SK-N-SH (cell line): ENCODE data around the gene RPS6KC1. TPM values are rescaled to one million over a fixed set of nuclear protein-coding genes. Genes with fewer than 3 reads are reported as not detected.

Experiments
- CTCF ChIA-PET: fragments of 300-600, 350-600 bp; formaldehyde crosslinking; extraction: SDS; loops from one replicate; lab custom pipeline; 2021; lab: Yijun Ruan, JAX
- POLR2A ChIA-PET: fragments of 350-600 bp; sonication (Branson Sonifier 250); formaldehyde crosslinking; extraction: SDS; loops from one replicate; lab custom pipeline; 2020; ENCODE audit warnings: antibody characterized with exemption, inconsistent platforms; lab: Yijun Ruan, JAX
- DNase-seq: peaks from one replicate; pipeline ENCODE4 v3.0.0; 2012
- H2AFZ ChIP-seq: fragments of 200-600 bp; sonication (generic); 2 replicates; pipeline ENCODE4 v1.8.1; 2016; ENCODE audit warnings: antibody characterized with exemption, mild to moderate bottlenecking, low read depth
- H3F3A ChIP-seq: fragments of 200-600 bp; sonication (generic); replicated peaks from 2 replicates; pipeline ENCODE3; 2016; ENCODE audit warnings: antibody characterized with exemption, mild to moderate bottlenecking; ENCODE audit not compliant: insufficient read depth
- H3K27ac ChIP-seq, 2 experiments: fragments of 200-500 bp in 1 of 2; fragments of 200-600 bp in 1 of 2; sonication (Bioruptor generic) in 1 of 2; sonication (generic), shearing (Covaris generic) in 1 of 2; 2 replicates each; pipeline versions ENCODE4 v1.5.1 to v1.6.1; 2014 to 2016; ENCODE audit warnings: low read depth in 2 of 2, inconsistent platforms in 1 of 2, low read length in 1 of 2, mild to moderate bottlenecking in 1 of 2, mixed read lengths in 1 of 2
- H3K27me3 ChIP-seq: fragments of 200-600 bp; sonication (generic), shearing (Covaris generic); 2 replicates; pipeline ENCODE4 v1.6.1; 2016; ENCODE audit warnings: mixed run types; ENCODE audit not compliant: insufficient read depth
- H3K36me3 ChIP-seq, 2 experiments: fragments of 200-500 bp in 1 of 2; fragments of 200-600 bp in 1 of 2; sonication (Bioruptor generic) in 1 of 2; sonication (generic) in 1 of 2; replicated peaks in 1 of 2; 2 replicates each; pipeline versions ENCODE3 to v1.5.1; 2014 to 2016; ENCODE audit warnings: low read length in 1 of 2, mild to moderate bottlenecking in 1 of 2; ENCODE audit not compliant: insufficient read depth in 2 of 2, control insufficient read depth in 1 of 2
- H3K4me1 ChIP-seq, 2 experiments: fragments of 200-500 bp in 1 of 2; fragments of 200-600 bp in 1 of 2; sonication (Bioruptor generic) in 1 of 2; sonication (generic), shearing (Covaris generic) in 1 of 2; 2 replicates each; pipeline versions ENCODE4 v1.5.1 to v1.6.1; 2014 to 2016; ENCODE audit warnings: low read depth in 1 of 2, low read length in 1 of 2, mixed run types in 1 of 2; ENCODE audit not compliant: insufficient read depth in 2 of 2, control insufficient read depth in 1 of 2
- H3K4me2 ChIP-seq: fragments of 200-600 bp; sonication (generic), shearing (Covaris generic); 2 replicates; pipeline ENCODE4 v1.6.1; 2017; ENCODE audit warnings: mixed run types
- H3K4me3 ChIP-seq, 2 experiments: fragments of 200-500 bp in 1 of 2; fragments of 200-600 bp in 1 of 2; sonication (Bioruptor generic) in 1 of 2; sonication (generic), shearing (Covaris generic) in 1 of 2; 2 replicates each; pipeline versions ENCODE4 v1.5.1 to v1.8.1; 2014 to 2016; ENCODE audit warnings: low read depth in 2 of 2, inconsistent platforms in 1 of 2, low read length in 1 of 2, mild to moderate bottlenecking in 1 of 2, mixed read lengths in 1 of 2, moderate library complexity in 1 of 2
- H3K79me2 ChIP-seq: fragments of 200-600 bp; sonication (generic); 2 replicates; pipeline ENCODE4 v1.8.1; 2017; ENCODE audit warnings: mild to moderate bottlenecking; ENCODE audit not compliant: insufficient read depth
- H3K9ac ChIP-seq: fragments of 200-600 bp; sonication (generic); 2 replicates; pipeline ENCODE4 v1.6.1; 2017; ENCODE audit warnings: mixed run types
- H3K9me2 ChIP-seq: fragments of 200-600 bp; sonication (generic); 2 replicates; pipeline ENCODE4 v1.6.1; 2017; ENCODE audit warnings: mixed run types
- H3K9me3 ChIP-seq: fragments of 200-600 bp; sonication (generic); 2 replicates; pipeline ENCODE4 v1.6.1; 2017; ENCODE audit warnings: mixed run types, mild to moderate bottlenecking, moderate library complexity
- H4K20me1 ChIP-seq: fragments of 200-600 bp; sonication (generic); 2 replicates; pipeline ENCODE4 v1.6.1; 2017; ENCODE audit warnings: mild to moderate bottlenecking, mixed run types; ENCODE audit not compliant: insufficient read depth
- CHD2 ChIP-seq: fragments of 150-350 bp; IDR thresholded peaks from 2 replicates; pipeline ENCODE4 v1.6.1; 2018; ENCODE audit warnings: low read length; ENCODE audit not compliant: partially characterized antibody
- CTCF ChIP-seq: fragments of 200-600 bp; sonication (generic); IDR thresholded peaks from 2 replicates; pipeline ENCODE4 v1.6.1; 2017; ENCODE audit warnings: antibody characterized with exemption, mild to moderate bottlenecking, moderate library complexity
- EP300 ChIP-seq, 2 experiments: IDR thresholded peaks; 2 replicates each; pipeline versions ENCODE4 v1.4.0 to v1.6.1; 2012; ENCODE audit warnings: borderline replicate concordance in 1 of 2, low read depth in 1 of 2, low read length in 1 of 2
- EZH2phosphoT487 ChIP-seq: fragments of 200-600 bp; sonication (generic); IDR thresholded peaks from 2 replicates; pipeline ENCODE4 v1.6.1; 2017; ENCODE audit warnings: low read depth, mixed run types, mild to moderate bottlenecking, antibody characterized with exemption, moderate library complexity, borderline replicate concordance
- FOSL2 ChIP-seq: IDR thresholded peaks from 2 replicates; pipeline ENCODE4 v1.4.0; 2012; ENCODE audit warnings: low read depth, mild to moderate bottlenecking, moderate library complexity, borderline replicate concordance
- FOXJ3 ChIP-seq: sonication (generic); formaldehyde crosslinking; IDR thresholded peaks from 2 replicates; pipeline ENCODE4 v1.5.1; 2020; ENCODE audit warnings: mild to moderate bottlenecking, missing genetic modification reagents
- GABPA ChIP-seq: IDR thresholded peaks from 2 replicates; pipeline ENCODE4 v1.4.0; 2012; ENCODE audit warnings: low read depth, mild to moderate bottlenecking
- IRF3 ChIP-seq: fragments of 150-350 bp; IDR thresholded peaks from 2 replicates; pipeline ENCODE4 v1.6.1; 2016; ENCODE audit warnings: mild to moderate bottlenecking, low read depth, low read length
- JUND ChIP-seq: IDR thresholded peaks from 2 replicates; pipeline ENCODE4 v1.4.0; 2012
- MXI1 ChIP-seq: IDR thresholded peaks from 2 replicates; pipeline ENCODE4 v1.6.1; 2012; ENCODE audit warnings: mild to moderate bottlenecking, low read depth, low read length, improper control_type of control experiment
- POLR2AphosphoS5 ChIP-seq: IDR thresholded peaks from 2 replicates; pipeline ENCODE4 v1.6.1; 2012; ENCODE audit warnings: low read depth, low read length
- RAD21 ChIP-seq: IDR thresholded peaks from 2 replicates; pipeline ENCODE4 v1.6.1; 2012; ENCODE audit warnings: mild to moderate bottlenecking, low read length
- RXRA ChIP-seq: IDR thresholded peaks from 2 replicates; pipeline ENCODE4 v1.4.0; 2012; ENCODE audit warnings: low read depth, mild to moderate bottlenecking, borderline replicate concordance
- SMC3 ChIP-seq: IDR thresholded peaks from 2 replicates; pipeline ENCODE4 v1.6.1; 2012; ENCODE audit warnings: low read depth, low read length, improper control_type of control experiment
- TCF12 ChIP-seq: IDR thresholded peaks from 2 replicates; pipeline ENCODE4 v1.4.0; 2012
- USF1 ChIP-seq: IDR thresholded peaks from 2 replicates; pipeline ENCODE4 v1.4.0; 2012; ENCODE audit warnings: low read depth, borderline replicate concordance
- USF2 ChIP-seq: fragments of 150-350 bp; IDR thresholded peaks from 2 replicates; pipeline ENCODE4 v1.6.1; 2017; ENCODE audit warnings: antibody characterized with exemption, low read length, low read depth, borderline replicate concordance
- YY1 ChIP-seq: IDR thresholded peaks from 2 replicates; pipeline ENCODE4 v1.4.0; 2012; ENCODE audit warnings: low read depth, mild to moderate bottlenecking
- WGBS: methylation state at CpG from one replicate; pipeline ENCODE4 v1.1.6; 2017; ENCODE audit warnings: low lambda C conversion rate; 5-methylcytosine and 5-hydroxymethylcytosine counted together
- polyA plus RNA-seq, 3 experiments: library from polyadenylated mRNA; depleted of rRNA; stranded (reverse); fragments of >200 nt; gene quantifications; 2 replicates each; pipeline ENCODE4 v1.2.3, GENCODE V29; 2012

Gene RPS6KC1
- polyA plus RNA-seq, 1 of the 3 experiments (the other 2 are of a cell fraction) = 7.8 TPM

GRCh38 chr1:213284626-213285025 is 233.6 kb downstream of the RPS6KC1 start:
- CTCF ChIA-PET = interaction anchor here (1.6 kb wide), 1 partner anchor 40 kb away, joined by 3 read pairs; no protein-coding TSS in a partner anchor

GRCh38 chr1:213286235-213286634 is 235.2 kb downstream of the RPS6KC1 start:
- Histone ChIP-seq H3K9me3 (no peaks in the 10 kb centered on the region), H3K4me2 (no peak overlapping the region), H3K27me3 (no peaks in the 10 kb centered on the region), H3K9ac (no peak overlapping the region), H3K36me3 (no peaks in the 10 kb centered on the region), H3F3A (peaks cover 9% of the 10 kb centered on the region), H3K4me3 (no peak overlapping the region), H3K4me1 (peaks cover 0 to 7% of the 10 kb centered on the region in 2 experiments; a peak in 1 of 4 replicates), H2AFZ (no peak overlapping the region), H4K20me1 (no peaks in the 10 kb centered on the region), H3K27ac (no peak overlapping the region), H3K9me2 (no peaks in the 10 kb centered on the region), H3K79me2 (no peaks in the 10 kb centered on the region)
- POLR2A ChIA-PET = no interaction called here
- DNase-seq = no peak
- WGBS = 77% methylated on average over 1 of the region's 1 CpG
- CTCF ChIA-PET = interaction anchor here (1.6 kb wide), 1 partner anchor 12 kb away, joined by 3 read pairs; no protein-coding TSS in a partner anchor
- TF ChIP-seq CTCF (peak; percentile 46), USF2 (no peak), RAD21 (0 out of 2 replicates have a peak, but pooled peaks have one; percentile 13)

More at GRCh38 chr1:213284626-213285025, 233.6 kb downstream of the RPS6KC1 start:
- Histone ChIP-seq H3K9ac (no peak overlapping the region), H3K9me2 (no peaks in the 10 kb centered on the region), H3K36me3 (no peaks in the 10 kb centered on the region), H3K4me2 (no peak overlapping the region), H3F3A (peaks cover 9% of the 10 kb centered on the region), H3K4me1 (peaks cover 0 to 12% of the 10 kb centered on the region in 2 experiments; a peak in 1 of 4 replicates), H3K27me3 (no peaks in the 10 kb centered on the region), H4K20me1 (no peaks in the 10 kb centered on the region), H3K4me3 (no peak overlapping the region), H2AFZ (no peak overlapping the region), H3K27ac (peak overlapping the region in 1 of 2 experiments; percentile 29; a peak in 1 of 4 replicates), H3K9me3 (no peaks in the 10 kb centered on the region), H3K79me2 (no peaks in the 10 kb centered on the region)
- POLR2A ChIA-PET = no interaction called here
- DNase-seq = no peak
- TF ChIP-seq YY1 = no peak
- 0 out of 2 replicates have a peak, but pooled peaks have one; percentile 19 for TF ChIP-seq JUND
- no peak for TF ChIP-seq RXRA

- H4K20me1 ChIP-seq = no peaks in the 10 kb centered on the region
- POLR2A ChIA-PET = no interaction called here
- CTCF ChIA-PET = no interaction called here
- H3K9ac ChIP-seq = no peak overlapping the region
- H3K27ac ChIP-seq = no peak overlapping the region
- H3K4me3 ChIP-seq = no peak overlapping the region
- H3F3A ChIP-seq = peaks cover 9% of the 10 kb centered on the region
- H3K9me3 ChIP-seq = no peaks in the 10 kb centered on the region
- no peak for DNase-seq
- H3K79me2 ChIP-seq = no peaks in the 10 kb centered on the region
- no peaks in the 10 kb centered on the region for H3K9me2 ChIP-seq
- 84% methylated on average over 3 of the region's 5 CpGs for WGBS
- H3K4me1 ChIP-seq = no peaks in the 10 kb centered on the region
- H2AFZ ChIP-seq = no peak overlapping the region
- H3K36me3 ChIP-seq = no peaks in the 10 kb centered on the region
- H3K27me3 ChIP-seq = no peaks in the 10 kb centered on the region
- H3K4me2 ChIP-seq = no peak overlapping the region
- no peak for TF ChIP-seq YY1
- TF ChIP-seq IRF3 = no peak
- TF ChIP-seq POLR2AphosphoS5 = no peak
- TF ChIP-seq TCF12 = no peak
- no peak for TF ChIP-seq USF1
- no peak for TF ChIP-seq EZH2phosphoT487
- no peak for TF ChIP-seq CHD2
- TF ChIP-seq GABPA = no peak
- no peak for TF ChIP-seq SMC3
- TF ChIP-seq FOXJ3 (CRISPR knock-in tag) = no peak
- TF ChIP-seq FOSL2 = no peak
- no peak for TF ChIP-seq EP300 (IDR thresholded peaks at IDR 0.05; ENCODE audit: borderline replicate concordance in 1 of 2, low read depth in 1 of 2, low read length in 1 of 2)
- TF ChIP-seq MXI1 = no peak
Measured at GRCh38 chr1:213287987-213288386, 236.9 kb downstream of the RPS6KC1 start.
